Loucy (cell line): ENCODE measurements around the gene NELFE.

ENCODE experiments used
- H2AFZ ChIP-seq: fragments of 200-600 bp; sonication (generic); 2 replicates; pipeline ENCODE4 v1.6.0; 2016; ENCODE audit warnings: antibody characterized with exemption, mild to moderate bottlenecking, low read length, moderate library complexity
- H3F3A ChIP-seq: fragments of 200-600 bp; 2 replicates; pipeline ENCODE4 v1.6.0; 2016; ENCODE audit warnings: antibody characterized with exemption, low read depth, mild to moderate bottlenecking
- H3K27me3 ChIP-seq: fragments of 200-600 bp; sonication (generic); 2 replicates; pipeline ENCODE4 v1.6.1; 2014; ENCODE audit warnings: low read length, mild to moderate bottlenecking; ENCODE audit not compliant: insufficient read depth, poor library complexity, severe bottlenecking
- H3K36me3 ChIP-seq: fragments of 200-600 bp; sonication (generic); 2 replicates; pipeline ENCODE4 v1.6.1; 2016; ENCODE audit warnings: low read length; ENCODE audit not compliant: insufficient read depth
- H3K4me1 ChIP-seq: fragments of 200-600 bp; sonication (generic); 2 replicates; pipeline ENCODE4 v1.5.1; 2014; ENCODE audit warnings: low read length, mild to moderate bottlenecking; ENCODE audit not compliant: insufficient read depth, poor library complexity, severe bottlenecking
- H3K4me2 ChIP-seq: fragments of 200-600 bp; sonication (generic); 2 replicates; pipeline ENCODE4 v1.6.0; 2014; ENCODE audit warnings: antibody characterized with exemption, low read length, low read depth, mild to moderate bottlenecking; ENCODE audit not compliant: poor library complexity, severe bottlenecking
- H3K4me3 ChIP-seq: fragments of 200-600 bp; sonication (generic); 2 replicates; pipeline ENCODE4 v1.5.1; 2014; ENCODE audit warnings: low read length, mild to moderate bottlenecking, mixed read lengths; ENCODE audit not compliant: poor library complexity, severe bottlenecking
- H3K79me2 ChIP-seq: fragments of 200-600 bp; sonication (generic); 2 replicates; pipeline ENCODE4 v1.6.1; 2014; ENCODE audit warnings: low read length; ENCODE audit not compliant: insufficient read depth
- H3K9ac ChIP-seq: fragments of 200-600 bp; sonication (generic); 2 replicates; pipeline ENCODE4 v1.6.0; 2014; ENCODE audit warnings: mild to moderate bottlenecking, low read depth, low read length, moderate library complexity; ENCODE audit not compliant: poor library complexity, severe bottlenecking
- H3K9me2 ChIP-seq: fragments of 200-600 bp; sonication (generic); replicated peaks from 2 replicates; pipeline ENCODE4 v1.6.1; 2016; ENCODE audit warnings: low read depth, low read length, mixed read lengths
- H3K9me3 ChIP-seq: fragments of 200-600 bp; sonication (generic); 2 replicates; pipeline ENCODE4 v1.6.1; 2014; ENCODE audit warnings: mild to moderate bottlenecking, antibody characterized with exemption, low read length, low read depth; ENCODE audit not compliant: insufficient read depth
- H4K20me1 ChIP-seq: fragments of 200-600 bp; sonication (generic); 2 replicates; pipeline ENCODE4 v1.6.0; 2014; ENCODE audit warnings: antibody characterized with exemption, low read length, mild to moderate bottlenecking; ENCODE audit not compliant: insufficient read depth, poor library complexity, severe bottlenecking
- EZH2phosphoT487 ChIP-seq: fragments of 200-600 bp; IDR thresholded peaks from 2 replicates; pipeline ENCODE4 v1.6.1; 2018; ENCODE audit warnings: antibody characterized with exemption, mild to moderate bottlenecking, moderate library complexity, borderline replicate concordance
- TF ChIP-seq, protein P1 (sequence below): fragments of 200-600 bp; sonication (generic); conservative IDR thresholded peaks from 2 replicates; pipeline ENCODE4 v1.5.1; 2014; ENCODE audit warnings: mild to moderate bottlenecking, antibody characterized with exemption, low read length

Gene NELFE

DNA sequence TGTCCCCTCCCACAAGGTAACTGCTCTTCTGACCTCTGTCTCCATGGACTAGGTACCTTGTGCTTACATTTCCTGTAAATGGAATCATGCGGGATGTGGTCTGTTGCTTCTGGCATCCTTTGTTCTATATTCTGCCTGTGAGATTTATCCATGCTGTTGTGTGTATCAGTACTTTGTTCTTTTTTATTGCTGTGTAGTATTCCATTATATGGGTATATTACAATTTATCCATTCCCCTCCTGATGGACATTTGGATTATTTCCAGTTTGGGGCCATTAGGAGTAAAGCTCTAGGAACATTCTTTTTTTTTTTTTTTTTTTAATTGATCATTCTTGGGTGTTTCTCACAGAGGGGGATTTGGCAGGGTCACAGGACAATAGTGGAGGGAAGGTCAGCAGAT, 27.8 kb downstream of the NELFE start:
- Histone ChIP-seq H3K4me3 (no peak overlapping the region), H2AFZ (no peak overlapping the region), H4K20me1 (no peaks in the 10 kb centered on the region), H3F3A (no peaks in the 10 kb centered on the region), H3K4me1 (no peaks in the 10 kb centered on the region), H3K79me2 (no peaks in the 10 kb centered on the region), H3K9ac (no peak overlapping the region), H3K36me3 (no peaks in the 10 kb centered on the region), H3K4me2 (no peak overlapping the region), H3K9me2 (no peaks in the 10 kb centered on the region), H3K9me3 (no peaks in the 10 kb centered on the region), H3K27me3 (no peaks in the 10 kb centered on the region)
- TF ChIP-seq, protein P1, sequence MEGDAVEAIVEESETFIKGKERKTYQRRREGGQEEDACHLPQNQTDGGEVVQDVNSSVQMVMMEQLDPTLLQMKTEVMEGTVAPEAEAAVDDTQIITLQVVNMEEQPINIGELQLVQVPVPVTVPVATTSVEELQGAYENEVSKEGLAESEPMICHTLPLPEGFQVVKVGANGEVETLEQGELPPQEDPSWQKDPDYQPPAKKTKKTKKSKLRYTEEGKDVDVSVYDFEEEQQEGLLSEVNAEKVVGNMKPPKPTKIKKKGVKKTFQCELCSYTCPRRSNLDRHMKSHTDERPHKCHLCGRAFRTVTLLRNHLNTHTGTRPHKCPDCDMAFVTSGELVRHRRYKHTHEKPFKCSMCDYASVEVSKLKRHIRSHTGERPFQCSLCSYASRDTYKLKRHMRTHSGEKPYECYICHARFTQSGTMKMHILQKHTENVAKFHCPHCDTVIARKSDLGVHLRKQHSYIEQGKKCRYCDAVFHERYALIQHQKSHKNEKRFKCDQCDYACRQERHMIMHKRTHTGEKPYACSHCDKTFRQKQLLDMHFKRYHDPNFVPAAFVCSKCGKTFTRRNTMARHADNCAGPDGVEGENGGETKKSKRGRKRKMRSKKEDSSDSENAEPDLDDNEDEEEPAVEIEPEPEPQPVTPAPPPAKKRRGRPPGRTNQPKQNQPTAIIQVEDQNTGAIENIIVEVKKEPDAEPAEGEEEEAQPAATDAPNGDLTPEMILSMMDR, result no peak
- TF ChIP-seq EZH2phosphoT487, result no peak

DNA sequence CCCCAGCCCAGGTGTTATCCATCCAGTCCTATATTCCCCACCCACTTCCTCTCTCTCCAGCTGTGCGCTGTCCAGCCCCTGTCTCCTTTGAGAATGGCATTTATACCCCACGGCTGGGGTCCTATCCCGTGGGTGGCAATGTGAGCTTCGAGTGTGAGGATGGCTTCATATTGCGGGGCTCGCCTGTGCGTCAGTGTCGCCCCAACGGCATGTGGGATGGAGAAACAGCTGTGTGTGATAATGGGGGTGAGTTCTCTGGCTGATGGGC, 30.2 kb downstream of the NELFE start:
- Histone ChIP-seq H3K36me3 (no peaks in the 10 kb centered on the region), H3K27me3 (no peaks in the 10 kb centered on the region)

GRCh38 chr6:31927863-31928671, 30.7 kb downstream of the NELFE start:
- H3K9ac ChIP-seq, result no peak overlapping the region
- H3K79me2 ChIP-seq, result no peaks in the 10 kb centered on the region
- H3K9me3 ChIP-seq, result no peaks in the 10 kb centered on the region
- no peak overlapping the region for H2AFZ ChIP-seq
- no peak overlapping the region for H3K4me3 ChIP-seq
- no peaks in the 10 kb centered on the region for H3K9me2 ChIP-seq
- no peaks in the 10 kb centered on the region for H3K4me1 ChIP-seq
- no peaks in the 10 kb centered on the region for H3K36me3 ChIP-seq
- no peaks in the 10 kb centered on the region for H3F3A ChIP-seq
- no peaks in the 10 kb centered on the region for H4K20me1 ChIP-seq
- TF ChIP-seq, protein P1, result no peak
- TF ChIP-seq EZH2phosphoT487, result no peak
- H3K4me2 ChIP-seq, result no peak overlapping the region
- H3K27me3 ChIP-seq, result no peaks in the 10 kb centered on the region

More for the DNA sequence above, 30.2 kb downstream of the NELFE start:
- Histone ChIP-seq H3F3A (no peaks in the 10 kb centered on the region), H3K4me2 (no peak overlapping the region), H3K79me2 (no peaks in the 10 kb centered on the region), H3K4me1 (no peaks in the 10 kb centered on the region), H2AFZ (no peak overlapping the region), H3K9me2 (no peaks in the 10 kb centered on the region), H3K9ac (no peak overlapping the region), H4K20me1 (no peaks in the 10 kb centered on the region), H3K4me3 (no peak overlapping the region), H3K9me3 (no peaks in the 10 kb centered on the region)
- TF ChIP-seq, protein P1, result no peak
- no peak for TF ChIP-seq EZH2phosphoT487
